ENCODE measurements around the gene TMEM212.

DNA sequence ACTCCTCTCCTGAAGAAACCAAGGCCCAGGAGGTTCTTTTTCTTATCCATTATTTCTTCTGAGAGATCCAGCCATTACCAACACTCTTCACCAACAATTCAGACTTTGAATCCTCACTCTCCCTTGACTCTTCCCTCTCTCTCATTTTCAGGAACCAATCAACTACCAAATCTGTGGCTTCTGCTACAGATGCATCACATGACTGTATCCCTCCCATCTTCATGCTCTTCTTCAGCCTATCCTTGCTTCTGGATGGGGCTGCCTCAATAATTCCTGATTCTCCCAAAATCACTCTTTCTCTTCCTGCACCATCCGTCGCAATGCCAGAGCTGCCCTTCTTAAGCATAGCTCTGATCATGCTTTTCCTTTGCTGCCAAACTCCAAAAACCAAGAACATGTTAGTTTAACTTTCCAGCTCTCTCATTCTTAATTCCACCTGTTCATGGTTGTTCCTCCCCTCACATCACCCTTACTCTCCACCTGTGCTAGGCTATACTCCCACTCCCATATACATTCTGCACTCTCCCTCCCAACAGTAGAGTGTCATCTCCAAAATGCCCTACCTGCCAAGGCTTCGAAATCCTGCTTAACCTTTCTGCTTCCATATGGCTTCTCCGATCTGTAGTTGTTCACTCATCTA, 46.4 kb upstream of the TMEM212 start:
- no peak for TF ChIP-seq POLR2A (IDR thresholded peaks at IDR 0.05)
- TF ChIP-seq, protein P1, sequence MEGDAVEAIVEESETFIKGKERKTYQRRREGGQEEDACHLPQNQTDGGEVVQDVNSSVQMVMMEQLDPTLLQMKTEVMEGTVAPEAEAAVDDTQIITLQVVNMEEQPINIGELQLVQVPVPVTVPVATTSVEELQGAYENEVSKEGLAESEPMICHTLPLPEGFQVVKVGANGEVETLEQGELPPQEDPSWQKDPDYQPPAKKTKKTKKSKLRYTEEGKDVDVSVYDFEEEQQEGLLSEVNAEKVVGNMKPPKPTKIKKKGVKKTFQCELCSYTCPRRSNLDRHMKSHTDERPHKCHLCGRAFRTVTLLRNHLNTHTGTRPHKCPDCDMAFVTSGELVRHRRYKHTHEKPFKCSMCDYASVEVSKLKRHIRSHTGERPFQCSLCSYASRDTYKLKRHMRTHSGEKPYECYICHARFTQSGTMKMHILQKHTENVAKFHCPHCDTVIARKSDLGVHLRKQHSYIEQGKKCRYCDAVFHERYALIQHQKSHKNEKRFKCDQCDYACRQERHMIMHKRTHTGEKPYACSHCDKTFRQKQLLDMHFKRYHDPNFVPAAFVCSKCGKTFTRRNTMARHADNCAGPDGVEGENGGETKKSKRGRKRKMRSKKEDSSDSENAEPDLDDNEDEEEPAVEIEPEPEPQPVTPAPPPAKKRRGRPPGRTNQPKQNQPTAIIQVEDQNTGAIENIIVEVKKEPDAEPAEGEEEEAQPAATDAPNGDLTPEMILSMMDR (IDR thresholded peaks at IDR 0.05) = no peak
